ENCODE measurements around the gene CLDN19.

GRCh38 chr1:42750041-42750440 is 10.0 kb upstream of the CLDN19 start:
- no peak for TF ChIP-seq CTCF (IDR thresholded peaks at IDR 0.05 in 8 of 11, conservative IDR thresholded peaks at IDR 0.05 in 3 of 11)
- TF ChIP-seq POLR2A (IDR thresholded peaks at IDR 0.05): no peak
